NCI-H1092 (cell line): ENCODE measurements around the gene TMPRSS7.

Experiments used
- DNase-seq: peaks from one replicate; lab custom pipeline; 2025; lab: John Stamatoyannopoulos, UW

TMPRSS7 gene, protein sequence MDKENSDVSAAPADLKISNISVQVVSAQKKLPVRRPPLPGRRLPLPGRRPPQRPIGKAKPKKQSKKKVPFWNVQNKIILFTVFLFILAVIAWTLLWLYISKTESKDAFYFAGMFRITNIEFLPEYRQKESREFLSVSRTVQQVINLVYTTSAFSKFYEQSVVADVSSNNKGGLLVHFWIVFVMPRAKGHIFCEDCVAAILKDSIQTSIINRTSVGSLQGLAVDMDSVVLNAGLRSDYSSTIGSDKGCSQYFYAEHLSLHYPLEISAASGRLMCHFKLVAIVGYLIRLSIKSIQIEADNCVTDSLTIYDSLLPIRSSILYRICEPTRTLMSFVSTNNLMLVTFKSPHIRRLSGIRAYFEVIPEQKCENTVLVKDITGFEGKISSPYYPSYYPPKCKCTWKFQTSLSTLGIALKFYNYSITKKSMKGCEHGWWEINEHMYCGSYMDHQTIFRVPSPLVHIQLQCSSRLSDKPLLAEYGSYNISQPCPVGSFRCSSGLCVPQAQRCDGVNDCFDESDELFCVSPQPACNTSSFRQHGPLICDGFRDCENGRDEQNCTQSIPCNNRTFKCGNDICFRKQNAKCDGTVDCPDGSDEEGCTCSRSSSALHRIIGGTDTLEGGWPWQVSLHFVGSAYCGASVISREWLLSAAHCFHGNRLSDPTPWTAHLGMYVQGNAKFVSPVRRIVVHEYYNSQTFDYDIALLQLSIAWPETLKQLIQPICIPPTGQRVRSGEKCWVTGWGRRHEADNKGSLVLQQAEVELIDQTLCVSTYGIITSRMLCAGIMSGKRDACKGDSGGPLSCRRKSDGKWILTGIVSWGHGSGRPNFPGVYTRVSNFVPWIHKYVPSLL

GRCh38 chr3:112034436-112034835, at the start of gene TMPRSS7:
Gene TMPRSS7 (plus strand): TSS chr3:112034736. CDS start chr3:112034846, 110 bp downstream.
- no peak for DNase-seq

DNA sequence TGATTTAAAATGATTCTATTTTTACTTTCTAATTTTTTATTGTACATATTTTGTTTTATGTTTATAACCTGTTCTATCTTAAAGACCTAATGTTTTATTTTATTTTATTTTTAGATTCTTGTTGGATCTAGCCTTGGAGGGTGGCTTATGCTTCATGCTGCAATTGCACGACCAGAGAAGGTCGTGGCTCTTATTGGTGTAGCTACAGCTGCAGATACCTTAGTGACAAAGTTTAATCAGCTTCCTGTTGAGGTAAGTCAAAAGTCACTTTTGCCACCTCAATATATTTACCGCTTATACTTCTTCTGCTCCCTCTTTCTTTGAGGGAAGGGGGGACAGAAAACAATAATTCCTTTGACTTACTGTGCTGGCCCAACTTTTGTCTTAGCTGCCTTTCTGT, 47.7 kb upstream of the TMPRSS7 start:
- no peak for DNase-seq

- peak; percentile 35 for DNase-seq
Observed at GRCh38 chr3:111989061-111989678, 45.4 kb upstream of the TMPRSS7 start.

DNA sequence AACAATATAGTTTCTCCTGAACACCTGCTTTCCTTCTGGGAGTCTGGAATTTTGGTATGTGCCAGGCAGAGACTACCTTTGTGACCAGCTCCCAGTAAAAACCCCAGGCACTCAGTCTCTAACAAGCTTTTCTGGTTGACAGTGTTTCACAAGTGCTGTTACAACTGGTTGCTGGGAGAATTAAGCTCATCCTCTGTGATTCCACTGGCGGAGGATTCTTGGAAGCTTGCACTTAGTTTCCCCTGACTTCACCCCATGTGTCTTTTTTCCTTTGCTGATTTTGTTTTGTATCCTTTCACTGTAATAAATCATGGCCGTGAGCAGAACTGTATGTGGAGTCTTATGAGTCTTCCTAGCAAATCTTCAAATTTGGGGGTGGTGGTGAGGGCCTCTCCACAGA, 41.5 kb upstream of the TMPRSS7 start:
- no peak for DNase-seq

DNA sequence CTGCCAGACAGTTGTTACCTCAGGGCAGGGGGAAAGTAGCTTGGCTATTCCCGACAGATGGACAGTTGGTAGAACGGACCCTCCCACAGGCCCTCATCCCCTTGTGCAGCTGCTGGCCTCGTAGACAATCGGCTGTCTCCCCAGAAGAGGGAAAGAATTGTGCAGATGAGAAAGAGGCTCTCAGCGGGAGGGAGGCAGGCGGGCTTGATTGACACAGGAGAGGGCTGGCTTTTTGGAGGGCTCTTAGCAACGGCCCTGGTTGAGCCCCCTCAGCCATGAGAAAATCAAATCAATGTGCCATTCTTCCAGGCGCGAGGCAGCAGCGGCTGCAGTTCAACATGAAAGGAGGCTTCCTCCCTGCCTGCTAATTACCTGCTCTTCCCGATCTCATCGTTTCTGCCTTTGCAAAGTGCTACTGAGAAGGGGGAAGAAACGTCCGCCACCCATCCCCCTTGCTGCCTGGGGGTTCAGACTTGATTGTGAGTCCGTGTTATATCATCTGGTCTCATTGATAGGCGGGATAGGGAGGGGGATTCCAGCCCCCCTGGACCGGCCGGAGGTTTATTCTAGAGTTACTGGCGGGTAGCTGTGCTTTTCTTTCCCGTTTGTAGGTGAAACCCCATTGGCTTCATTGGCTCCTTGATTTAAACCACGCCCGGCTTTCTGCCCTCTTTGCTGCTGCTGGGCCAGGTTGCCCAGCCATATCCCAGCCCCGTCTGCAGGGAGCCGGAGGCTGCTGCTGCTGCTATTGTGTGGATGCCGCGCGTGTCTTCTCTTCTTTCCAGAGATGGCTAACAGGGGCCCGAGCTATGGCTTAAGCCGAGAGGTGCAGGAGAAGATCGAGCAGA, 35.7 kb upstream of the TMPRSS7 start, which contains the start of gene TAGLN3:
TSS of gene TAGLN3 (plus strand) at position 287 of the 848 bp plus-strand sequence. CDS start at position 788, 501 bp downstream.
- DNase-seq, result peak; percentile 73

DNA sequence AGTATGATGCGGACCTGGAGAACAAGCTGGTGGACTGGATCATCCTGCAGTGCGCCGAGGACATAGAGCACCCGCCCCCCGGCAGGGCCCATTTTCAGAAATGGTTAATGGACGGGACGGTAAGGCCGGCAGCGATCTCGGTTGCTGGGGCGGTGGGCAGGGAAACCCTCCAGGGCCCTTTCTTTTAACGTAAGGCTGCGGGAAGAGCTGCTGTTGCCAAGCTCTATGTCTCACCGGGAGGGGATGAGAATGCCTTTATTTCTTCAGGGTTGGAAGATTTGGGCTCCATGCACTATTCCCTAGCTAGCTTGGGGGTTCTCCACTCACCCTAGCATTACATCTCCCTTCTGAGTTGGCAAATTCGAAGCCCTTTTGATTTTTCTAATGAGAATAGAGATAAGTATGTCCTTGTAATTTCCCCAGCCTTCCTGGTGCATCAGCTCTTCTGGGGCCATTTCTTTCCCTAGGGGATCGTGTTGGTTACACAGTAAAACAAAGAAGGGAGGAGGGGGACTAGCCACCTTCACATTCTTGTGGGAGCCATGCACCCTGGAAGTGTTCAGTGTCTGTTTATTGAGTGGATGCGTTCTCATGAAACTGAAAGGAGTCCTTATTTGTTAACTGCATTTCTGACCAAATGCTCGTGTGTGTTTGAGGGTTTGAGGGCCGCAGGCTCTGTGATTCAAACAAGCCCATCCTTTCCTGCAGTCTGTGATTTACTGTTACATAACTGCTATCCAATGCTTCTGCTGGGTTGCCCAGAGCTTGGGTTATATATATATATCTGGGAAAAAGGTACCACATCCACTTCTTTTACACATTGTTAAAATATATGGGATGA, 34.8 kb upstream of the TMPRSS7 start:
- DNase-seq, result peak; percentile 17

DNA sequence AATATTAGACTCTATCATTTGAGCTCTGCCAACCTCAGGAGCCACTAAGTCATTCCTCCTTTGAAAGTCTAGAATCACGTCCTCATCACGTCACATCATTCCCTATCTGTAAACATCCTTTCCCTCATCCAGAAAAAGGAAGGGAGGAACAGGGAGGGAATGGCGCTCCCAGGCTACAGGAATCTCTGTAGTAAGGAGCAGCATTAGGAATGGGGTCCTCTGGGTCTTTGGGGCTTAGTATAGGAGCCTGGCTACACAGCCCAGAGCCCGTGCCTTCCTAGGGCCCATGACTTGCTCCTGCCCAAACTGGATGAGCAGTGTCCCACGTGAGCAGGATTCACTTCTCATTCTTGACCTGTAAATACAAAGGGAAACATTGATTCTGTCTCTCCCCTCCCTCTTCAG, 34.2 kb upstream of the TMPRSS7 start:
- DNase-seq, result no peak

DNA sequence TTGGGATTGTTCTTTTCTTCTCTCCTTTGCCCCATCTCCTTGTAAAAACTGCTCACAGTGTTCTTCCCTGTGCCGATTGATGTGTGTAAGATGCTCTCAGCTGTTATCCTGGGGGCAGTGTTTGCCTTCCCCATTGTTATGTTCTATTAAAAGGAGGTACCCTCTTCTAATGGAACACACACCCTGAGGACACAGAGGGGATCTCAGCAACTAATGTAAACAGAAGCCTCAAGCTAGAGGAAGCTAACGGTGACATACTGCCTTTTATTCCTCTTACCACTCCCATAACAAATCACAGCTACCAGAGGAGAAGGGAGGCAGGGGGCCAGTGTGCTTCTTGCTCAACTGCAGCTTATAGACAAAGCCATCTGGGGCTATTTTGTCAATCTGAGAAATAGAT, 33.6 kb upstream of the TMPRSS7 start:
- no peak for DNase-seq

GRCh38 chr3:112001526-112001925, 33.0 kb upstream of the TMPRSS7 start:
- DNase-seq, result no peak

- no peak for DNase-seq
Observed at GRCh38 chr3:112002096-112002971, 32.2 kb upstream of the TMPRSS7 start.

GRCh38 chr3:112003321-112004080, 31.0 kb upstream of the TMPRSS7 start:
- DNase-seq, result no peak

DNA sequence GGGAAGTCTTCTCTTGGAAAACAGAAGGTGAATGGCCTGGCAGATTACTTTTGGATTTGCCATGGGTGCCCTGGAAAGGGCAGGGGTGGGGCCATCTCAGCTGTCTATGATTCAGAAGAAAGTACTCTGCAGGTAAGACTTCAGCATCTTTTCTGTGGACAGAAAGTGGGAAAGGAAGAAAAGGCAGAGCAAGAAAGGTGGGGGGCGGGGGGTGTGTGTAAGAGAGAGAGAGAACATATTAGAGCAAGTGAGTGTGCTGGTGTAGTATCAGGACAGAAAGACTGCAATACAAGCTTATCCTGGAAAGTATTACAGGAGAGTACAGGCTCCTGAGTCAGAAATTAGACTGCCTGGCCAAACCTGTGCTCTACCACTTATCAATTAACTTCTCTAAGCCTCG, 30.3 kb upstream of the TMPRSS7 start:
- DNase-seq, result no peak

- no peak for DNase-seq
Observed at GRCh38 chr3:112004669-112005068, 29.9 kb upstream of the TMPRSS7 start.

DNA sequence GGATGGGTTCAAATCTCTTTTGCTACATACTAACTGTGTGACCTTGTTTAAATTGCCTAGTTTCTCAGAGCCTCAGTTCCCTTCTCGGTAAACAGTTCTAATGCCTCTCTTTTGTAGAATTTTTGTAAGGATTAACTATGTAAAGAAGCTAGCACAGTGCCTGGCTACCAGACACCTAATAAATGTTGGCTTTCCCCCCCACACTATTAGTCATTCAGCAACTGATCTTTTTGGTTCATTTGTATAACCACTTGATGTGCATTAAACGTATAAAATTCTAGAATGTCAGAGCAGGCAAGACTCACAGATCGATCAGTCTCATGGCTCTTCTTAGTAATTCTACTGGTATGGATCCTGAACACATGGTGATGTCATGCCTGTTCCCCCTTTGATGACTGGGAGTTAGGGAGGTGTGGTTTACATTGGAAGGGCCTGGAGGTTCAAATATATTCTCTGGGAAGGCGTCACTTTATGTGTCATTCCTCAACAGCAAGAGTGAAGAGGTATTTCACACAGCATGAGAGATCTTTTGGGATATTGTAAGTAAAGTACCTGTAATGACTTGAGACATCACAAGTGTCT, 29.4 kb upstream of the TMPRSS7 start:
- DNase-seq, result no peak

DNA sequence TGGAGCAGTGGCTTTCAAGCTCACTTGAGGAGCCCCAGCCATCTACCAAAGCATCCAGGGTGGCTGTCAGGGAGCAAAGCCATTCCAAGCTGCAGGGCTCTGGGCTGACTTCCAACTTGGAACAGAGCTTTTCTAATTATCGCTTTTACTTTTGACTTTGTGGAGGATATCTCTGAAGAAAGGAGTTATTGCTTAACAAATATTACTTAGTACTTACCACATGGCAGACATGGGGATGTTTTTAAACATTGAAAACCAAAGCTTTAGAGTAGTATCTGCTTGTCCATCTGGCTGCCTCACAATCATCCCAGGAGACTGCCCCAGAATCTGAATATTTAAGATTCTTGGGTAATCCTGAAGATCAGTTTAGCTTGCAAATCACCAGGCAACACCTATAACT, 26.9 kb upstream of the TMPRSS7 start:
- DNase-seq, result no peak

DNA sequence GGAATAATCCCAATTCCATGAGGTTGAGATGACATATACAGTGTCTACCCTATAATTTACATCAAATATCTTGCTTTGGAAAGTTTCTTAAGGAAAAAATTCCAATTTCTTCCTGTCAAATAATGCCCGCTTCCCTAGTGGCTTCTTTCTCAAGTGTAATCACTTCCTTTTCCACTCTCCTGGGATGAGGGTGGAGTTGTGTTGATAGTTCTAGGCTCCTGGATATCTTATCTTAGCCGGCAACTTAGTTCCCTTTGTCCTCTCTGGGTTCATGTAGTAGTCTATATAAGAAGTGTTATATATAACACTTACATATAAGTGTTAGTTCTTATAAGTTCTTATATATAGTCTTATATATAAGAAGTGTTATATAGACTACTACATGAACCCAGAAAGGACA, 24.9 kb upstream of the TMPRSS7 start:
- DNase-seq, result no peak

- DNase-seq, result peak; percentile 28
Observed at GRCh38 chr3:112010636-112011035, 23.9 kb upstream of the TMPRSS7 start.

GRCh38 chr3:112011376-112011940, 23.1 kb upstream of the TMPRSS7 start:
- no peak for DNase-seq
